GM19328 (cell line): ENCODE measurements around the gene GNL2.

Experiments
- ATAC-seq: cut with Tn5 transposase; IDR thresholded peaks from one replicate; pipeline ENCODE4 v1.9.1; 2021; ENCODE audit warnings: mild to moderate bottlenecking, moderate library complexity; ENCODE audit not compliant: unreplicated experiment

GNL2 gene

DNA sequence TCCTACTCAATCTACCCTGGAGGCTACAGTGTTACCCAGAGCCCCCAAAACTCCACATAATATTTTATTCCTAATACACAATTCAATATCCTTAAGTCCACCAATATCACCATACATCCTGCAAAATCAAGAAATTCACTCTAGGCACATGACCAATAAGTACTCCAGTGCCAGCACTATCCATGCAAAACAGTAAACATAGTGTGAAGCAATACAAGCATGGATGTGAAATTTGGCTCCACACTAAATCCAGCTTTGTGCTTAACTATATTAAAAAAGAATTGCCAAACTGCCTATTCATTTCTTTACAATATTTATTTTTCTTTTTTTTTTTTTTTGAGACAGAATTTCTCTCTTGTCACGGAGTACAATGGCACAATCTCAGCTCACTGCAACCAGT lies 78.2 kb downstream of the GNL2 start:
- ATAC-seq: no peak
